K562 (cell line): ENCODE measurements around the gene CORIN. TPM values are rescaled to one million over a fixed set of nuclear protein-coding genes. Genes with fewer than 3 reads are reported as not detected.

Experiments
- ATAC-seq: fragments of 200-7000 bp; cut with Tn5 transposase; 3 replicates; pipeline ENCODE4 v1.9.1; 2020; ENCODE audit warnings: moderate library complexity
- BruUV-seq: library from RNA; stranded (reverse); fragments of 400-500 nt; replicated peaks from 2 replicates; lab custom pipeline; 2021; lab: Mats Ljungman, UMichigan
- CTCF ChIA-PET: fragments of 300-600 bp; formaldehyde crosslinking; extraction: SDS; loops from one replicate; lab custom pipeline; 2021; ENCODE audit warnings: low intra/inter-chr PET ratio; lab: Yijun Ruan, JAX
- POLR2A ChIA-PET: fragments of 300-600, 350-650 bp; sonication (Branson Sonifier 250); formaldehyde crosslinking; extraction: SDS; loops from one replicate; lab custom pipeline; 2021; ENCODE audit warnings: antibody characterized with exemption, inconsistent platforms; lab: Yijun Ruan, JAX
- DNase-seq, 4 experiments: peaks; one replicate each; pipeline versions ENCODE4 v3.0.0 to v3.0.0-alpha.2; 2011 to 2018; ENCODE audit warnings: low spot score in 3 of 4, mixed read lengths in 3 of 4; ENCODE audit errors: extremely low read depth in 1 of 4
- FAIRE-seq: peaks from 2 replicates; lab custom pipeline; 2011; peaks lifted over from hg19 to GRCh38; lab: Jason Lieb, UNC
- H2AFZ ChIP-seq: 2 replicates; pipeline ENCODE4 v1.6.0; 2011; ENCODE audit warnings: low read depth, low read length, control low read depth, inconsistent platforms
- H3K27ac ChIP-seq: fragments of 200-600 bp; 3 replicates; pipeline ENCODE4 v1.8.0; 2011; ENCODE audit warnings: low read depth, mild to moderate bottlenecking, control low read depth, inconsistent platforms, low read length, moderate library complexity, mixed read lengths; ENCODE audit errors: extremely low read depth
- H3K27me3 ChIP-seq, 2 experiments: fragments of 300-600 bp in 1 of 2; 2 replicates in 1 of 2; 3 replicates in 1 of 2; pipeline versions ENCODE4 v1.6.0 to v1.8.0; 2011; ENCODE audit warnings: inconsistent platforms in 2 of 2, low read length in 2 of 2, mild to moderate bottlenecking in 1 of 2, mixed read lengths in 1 of 2, moderate library complexity in 1 of 2; ENCODE audit not compliant: control insufficient read depth in 2 of 2, insufficient read depth in 2 of 2
- H3K36me3 ChIP-seq: fragments of 300-600 bp; 3 replicates; pipeline ENCODE4 v1.8.0; 2011; ENCODE audit warnings: mild to moderate bottlenecking, low read length, inconsistent platforms; ENCODE audit not compliant: control insufficient read depth, insufficient read depth
- H3K4me1 ChIP-seq, 2 experiments: fragments of 200-600 bp in 1 of 2; replicated peaks in 1 of 2; 2 replicates in 1 of 2; 3 replicates in 1 of 2; pipeline versions ENCODE4 v1.5.1 to v1.8.0; 2011; ENCODE audit warnings: inconsistent platforms in 2 of 2, low read length in 2 of 2, mild to moderate bottlenecking in 1 of 2, mixed read lengths in 1 of 2, moderate library complexity in 1 of 2; ENCODE audit not compliant: control insufficient read depth in 2 of 2, insufficient read depth in 2 of 2
- H3K4me2 ChIP-seq: 2 replicates; pipeline ENCODE4 v1.6.1; 2011; ENCODE audit warnings: low read length, control low read depth, inconsistent platforms, mixed read lengths; ENCODE audit not compliant: insufficient read depth
- H3K4me3 ChIP-seq: fragments of 200-600 bp; sonication (generic), shearing (Covaris generic); 2 replicates; pipeline ENCODE4 v1.5.1; 2016; ENCODE audit warnings: control low read depth, inconsistent platforms
- H3K79me2 ChIP-seq: fragments of 200-600 bp; 3 replicates; pipeline ENCODE4 v1.8.0; 2011; ENCODE audit warnings: low read length, inconsistent platforms; ENCODE audit not compliant: control insufficient read depth, insufficient read depth
- H3K9ac ChIP-seq, 2 experiments: 2 replicates each; pipeline versions ENCODE4 v1.6.0 to v1.6.1; 2011; ENCODE audit warnings: low read depth in 2 of 2, low read length in 2 of 2, control low read depth in 1 of 2, inconsistent platforms in 1 of 2, mild to moderate bottlenecking in 1 of 2, mixed read lengths in 1 of 2; ENCODE audit not compliant: insufficient read depth in 1 of 2
- H3K9me1 ChIP-seq: one replicate; pipeline ENCODE4 v1.6.0; 2011; ENCODE audit warnings: inconsistent platforms, mild to moderate bottlenecking, low read length, moderate library complexity; ENCODE audit not compliant: control insufficient read depth, insufficient read depth
- H3K9me3 ChIP-seq: replicated peaks from 2 replicates; pipeline ENCODE4 v1.5.1; 2011; ENCODE audit warnings: low read depth, low read length, inconsistent platforms; ENCODE audit not compliant: control insufficient read depth, insufficient read depth
- H4K20me1 ChIP-seq: replicated peaks from 2 replicates; pipeline ENCODE4 v1.6.1; 2011; ENCODE audit warnings: low read length, inconsistent platforms, mixed read lengths; ENCODE audit not compliant: control insufficient read depth, insufficient read depth
- ATF7 ChIP-seq: fragments of 450-650 bp; IDR thresholded peaks from 2 replicates; pipeline ENCODE4 v1.7.1; 2014; ENCODE audit warnings: mild to moderate bottlenecking, moderate library complexity
- CHAMP1 ChIP-seq: fragments of 450-650 bp; IDR thresholded peaks from 2 replicates; pipeline ENCODE4 v1.6.1; 2016; ENCODE audit warnings: mild to moderate bottlenecking
- E4F1 ChIP-seq: fragments of 250-450 bp; sonication (Bioruptor Pico); IDR thresholded peaks from 2 replicates; pipeline ENCODE4 v1.5.0; 2021; ENCODE audit warnings: mild to moderate bottlenecking, borderline replicate concordance
- EHMT2 ChIP-seq: fragments of 450-650 bp; IDR thresholded peaks from 2 replicates; pipeline ENCODE4 v1.6.1; 2018; ENCODE audit warnings: antibody characterized with exemption
- KLF16 ChIP-seq: IDR thresholded peaks from 2 replicates; pipeline ENCODE4 v1.6.1; 2016; ENCODE audit warnings: antibody characterized with exemption
- NR4A1 ChIP-seq, 2 experiments: fragments of 250-450 bp in 1 of 2; fragments of 450-650 bp in 1 of 2; sonication (Bioruptor Pico) in 1 of 2; IDR thresholded peaks; 2 replicates each; pipeline versions ENCODE4 v1.4.0 to v1.6.1; 2016 to 2020; ENCODE audit warnings: mild to moderate bottlenecking in 2 of 2, missing compliant biosample characterization in 1 of 2, missing genetic modification characterization in 1 of 2, moderate library complexity in 1 of 2
- PATZ1 ChIP-seq: fragments of 250-450 bp; sonication (Bioruptor Pico); IDR thresholded peaks from 2 replicates; pipeline ENCODE4 v1.5.0; 2020; ENCODE audit warnings: mild to moderate bottlenecking, borderline replicate concordance
- SLC30A9 ChIP-seq: fragments of 250-450 bp; sonication (Bioruptor Pico); IDR thresholded peaks from 2 replicates; pipeline ENCODE4 v1.8.0; 2022; ENCODE audit warnings: mild to moderate bottlenecking, moderate library complexity
- THRB ChIP-seq: fragments of 450-650 bp; formaldehyde crosslinking; conservative IDR thresholded peaks from 2 replicates; pipeline ENCODE4 v1.4.0; 2022; ENCODE audit warnings: mild to moderate bottlenecking, missing genetic modification characterization
- XRCC4 ChIP-seq: IDR thresholded peaks from one replicate; pipeline ENCODE4 v1.6.1; 2011; ENCODE audit not compliant: insufficient read depth, insufficient read length; ENCODE audit errors: extremely low read depth
- ZBTB34 ChIP-seq: fragments of 250-450 bp; sonication (Bioruptor Pico); IDR thresholded peaks from 2 replicates; pipeline ENCODE4 v1.8.0; 2021; ENCODE audit warnings: mild to moderate bottlenecking, moderate library complexity
- ZKSCAN8 ChIP-seq: fragments of 200-800 bp; sonication (Bioruptor generic); IDR thresholded peaks from 2 replicates; pipeline ENCODE4 v1.6.1; 2016; ENCODE audit warnings: missing genetic modification characterization, missing compliant biosample characterization
- WGBS: fragments of 100-300 bp; shearing (Covaris generic); methylation state at CpG from one replicate; pipeline ENCODE4 v1.1.6; 2016; ENCODE audit warnings: low coverage, mixed read lengths; ENCODE audit not compliant: insufficient coverage; ENCODE audit errors: missing lambda C conversion rate; 5-methylcytosine and 5-hydroxymethylcytosine counted together
- in situ Hi-C: fragments of 300-500 bp; cut with MboI; formaldehyde crosslinking; loops from 4 replicates; pipeline ENCODE4 v1.15.0; 2018; ENCODE audit warnings: inconsistent platforms, mixed read lengths
- intact Hi-C: fragments of 100-400 bp; cut with micrococcal nuclease; formaldehyde crosslinking; loops from 2 replicates; pipeline ENCODE4 v1.14.2; 2022
- polyA plus RNA-seq, 8 experiments: library from polyadenylated mRNA; depleted of rRNA in 4 of 8; stranded (reverse) in 5 of 8; unstranded in 3 of 8; fragments of >200 nt; fragmentation: Nextera tagmentation in 2 of 8; fragmentation: Illumina TruSeq in 1 of 8; extraction: Ambion mirVana in 2 of 8; extraction: Trizol in 1 of 8; gene quantifications; 2 replicates each; pipeline versions ENCODE4 v1.2.1 to v1.2.3, GENCODE V29; 2011 to 2014; ENCODE audit warnings: inconsistent platforms in 1 of 8, missing spikeins in 1 of 8
- total RNA-seq, 7 experiments: library from RNA; depleted of rRNA in 6 of 7; stranded (reverse); fragments of >200 nt in 6 of 7; fragmentation: Illumina TruSeq in 2 of 7; extraction: Trizol in 2 of 7; gene quantifications; 2 replicates each; pipeline versions ENCODE4 v1.2.1 to v1.2.3, GENCODE V29; 2011 to 2021; ENCODE audit warnings: low replicate concordance in 1 of 7

CORIN gene
- total and polyA plus RNA-seq, 9 of the 15 experiments (the other 6 are each of a cell fraction or from before 2014, with no cell fraction given), result 0.04 to 0.31 (median 0.08) TPM; not detected in 4

- H2AFZ ChIP-seq, result no peak overlapping the region
- no peaks in the 10 kb centered on the region for H4K20me1 ChIP-seq
- POLR2A ChIA-PET, result interaction anchor here (0.9 kb wide), 1 partner anchor 10 kb away, joined by 8 read pairs; no protein-coding TSS in a partner anchor
- no peaks in the 10 kb centered on the region for H3K79me2 ChIP-seq
- H3K4me3 ChIP-seq, result no peak overlapping the region
- H3K9me1 ChIP-seq, result no peaks in the 10 kb centered on the region
- no peak for DNase-seq
- no peak overlapping the region for H3K27ac ChIP-seq
- intact Hi-C loops, result no loop called here
- FAIRE-seq, result no peak
- WGBS, result 6% methylated on average over 3 of the region's 3 CpGs
- H3K9ac ChIP-seq, result no peak overlapping the region
- no peaks in the 10 kb centered on the region for H3K4me1 ChIP-seq
- ATAC-seq, result no peak
- no peaks in the 10 kb centered on the region for H3K36me3 ChIP-seq
- H3K4me2 ChIP-seq, result no peak overlapping the region
- CTCF ChIA-PET, result no interaction called here
- no TSS peak for BruUV-seq
- H3K9me3 ChIP-seq, result no peaks in the 10 kb centered on the region
- in situ Hi-C loops, result no loop called here
- no peaks in the 10 kb centered on the region for H3K27me3 ChIP-seq
- no peak for TF ChIP-seq ZKSCAN8 (CRISPR knock-in tag)
- TF ChIP-seq THRB, result no peak
- no peak for TF ChIP-seq NR4A1 (CRISPR knock-in tag; IDR thresholded peaks at IDR 0.05)
- no peak for TF ChIP-seq NR4A1 (tag; IDR thresholded peaks at IDR 0.05)
- no peak for TF ChIP-seq ATF7
- TF ChIP-seq PATZ1, result no peak
- TF ChIP-seq E4F1 (CRISPR knock-in tag), result no peak
- no peak for TF ChIP-seq XRCC4
- no peak for TF ChIP-seq KLF16
- no peak for TF ChIP-seq EHMT2
- no peak for TF ChIP-seq CHAMP1
- TF ChIP-seq SLC30A9 (CRISPR knock-in tag), result no peak
- no peak for TF ChIP-seq ZBTB34
Measured at GRCh38 chr4:47690611-47691010, 147.3 kb downstream of the CORIN start.
